ENCODE data around the gene RASGRP4.
"Not testable (repeated sequence)": the region's sequence is repeated elsewhere in the genome, so short reads cannot be mapped to it uniquely, and the experiment has no call there.

RASGRP4 gene

DNA sequence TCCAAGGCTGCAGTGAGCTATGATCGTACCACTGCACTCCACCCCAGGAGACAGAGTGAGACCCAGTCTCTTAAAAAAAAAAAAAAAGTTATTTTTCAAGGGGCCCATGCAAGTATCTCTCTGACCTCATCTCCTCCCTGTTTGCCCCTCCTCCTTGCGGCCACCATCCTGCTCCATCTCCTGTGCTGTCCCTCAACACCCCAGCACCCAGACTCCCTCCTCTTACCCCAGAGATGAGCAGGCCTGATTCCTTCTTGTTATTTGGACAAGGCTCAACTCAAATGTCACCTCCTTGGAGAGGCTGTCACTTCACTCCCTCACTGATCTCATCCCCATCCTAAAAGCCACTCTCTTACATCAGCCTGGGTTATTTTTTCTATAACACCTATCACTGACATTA is 11.9 kb upstream of the RASGRP4 start:
- DNase-seq (ENCODE audit: insufficient read length, low spot score) (no peak), FAIRE-seq (no peak)
- TF ChIP-seq, protein P1, sequence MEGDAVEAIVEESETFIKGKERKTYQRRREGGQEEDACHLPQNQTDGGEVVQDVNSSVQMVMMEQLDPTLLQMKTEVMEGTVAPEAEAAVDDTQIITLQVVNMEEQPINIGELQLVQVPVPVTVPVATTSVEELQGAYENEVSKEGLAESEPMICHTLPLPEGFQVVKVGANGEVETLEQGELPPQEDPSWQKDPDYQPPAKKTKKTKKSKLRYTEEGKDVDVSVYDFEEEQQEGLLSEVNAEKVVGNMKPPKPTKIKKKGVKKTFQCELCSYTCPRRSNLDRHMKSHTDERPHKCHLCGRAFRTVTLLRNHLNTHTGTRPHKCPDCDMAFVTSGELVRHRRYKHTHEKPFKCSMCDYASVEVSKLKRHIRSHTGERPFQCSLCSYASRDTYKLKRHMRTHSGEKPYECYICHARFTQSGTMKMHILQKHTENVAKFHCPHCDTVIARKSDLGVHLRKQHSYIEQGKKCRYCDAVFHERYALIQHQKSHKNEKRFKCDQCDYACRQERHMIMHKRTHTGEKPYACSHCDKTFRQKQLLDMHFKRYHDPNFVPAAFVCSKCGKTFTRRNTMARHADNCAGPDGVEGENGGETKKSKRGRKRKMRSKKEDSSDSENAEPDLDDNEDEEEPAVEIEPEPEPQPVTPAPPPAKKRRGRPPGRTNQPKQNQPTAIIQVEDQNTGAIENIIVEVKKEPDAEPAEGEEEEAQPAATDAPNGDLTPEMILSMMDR (IDR thresholded peaks at IDR 0.05; ENCODE audit: insufficient read depth, missing control alignments): no peak

DNA sequence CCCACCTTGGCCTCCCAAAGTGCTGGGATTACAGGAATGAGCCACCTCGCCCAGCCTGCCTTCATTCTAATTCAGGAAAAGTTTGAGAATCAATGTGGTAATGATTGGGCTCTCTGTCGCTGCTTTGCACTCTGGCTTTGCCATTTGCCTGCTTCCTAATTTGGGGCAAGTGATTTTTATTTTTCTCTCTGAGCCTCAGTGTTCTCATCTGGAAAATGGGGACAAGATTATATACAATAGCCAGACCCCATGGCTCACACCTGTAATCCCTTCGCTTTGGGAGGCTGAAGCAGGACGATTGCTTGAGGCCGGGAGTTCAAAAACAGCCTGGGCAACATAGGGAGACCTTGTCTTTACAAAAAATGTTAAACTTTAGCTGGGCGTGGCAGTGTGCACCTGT is 11.3 kb upstream of the RASGRP4 start:
- DNase-seq (ENCODE audit: insufficient read length, low spot score) (no peak), FAIRE-seq (no peak)
- TF ChIP-seq, protein P1 (IDR thresholded peaks at IDR 0.05; ENCODE audit: insufficient read depth, missing control alignments): no peak

GRCh38 chr19:38434549-38435051 is 8.6 kb upstream of the RASGRP4 start:
- FAIRE-seq: no peak
- TF ChIP-seq, protein P1 (IDR thresholded peaks at IDR 0.05; ENCODE audit: insufficient read depth, missing control alignments): no peak
- DNase-seq (ENCODE audit: insufficient read length, low spot score): no peak

DNA sequence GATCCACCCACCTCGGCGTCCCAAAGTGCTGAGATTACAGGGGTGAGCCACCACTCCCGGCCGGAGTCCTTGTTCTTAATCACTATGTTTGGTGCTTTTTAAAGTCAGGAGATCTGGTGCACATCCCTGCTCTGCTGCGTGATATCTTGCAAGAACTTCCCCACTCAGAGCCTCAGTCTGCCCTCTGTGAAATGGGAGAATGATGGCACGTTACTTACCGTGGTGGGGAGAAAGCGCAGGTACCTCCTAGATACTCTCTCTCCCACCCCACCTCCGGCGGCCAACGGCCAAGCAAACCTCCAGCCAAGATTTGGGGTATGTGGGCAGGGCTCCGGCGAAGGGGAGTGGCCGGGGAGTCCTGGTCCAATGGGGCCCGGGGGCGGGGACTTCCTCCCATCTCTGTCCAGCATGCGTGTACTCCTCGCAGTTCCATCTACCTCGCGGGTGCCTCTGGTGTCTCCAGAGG is 7.3 kb upstream of the RASGRP4 start, which contains the start of gene RYR1:
RYR1 (plus strand) TSS at position 424 of the 466 bp plus-strand sequence. CDS start 139 bp downstream, outside the sequence.
- TF ChIP-seq, protein P1 (IDR thresholded peaks at IDR 0.05; ENCODE audit: insufficient read depth, missing control alignments): no peak
- FAIRE-seq: no peak
- no peak for DNase-seq (ENCODE audit: insufficient read length, low spot score)

DNA sequence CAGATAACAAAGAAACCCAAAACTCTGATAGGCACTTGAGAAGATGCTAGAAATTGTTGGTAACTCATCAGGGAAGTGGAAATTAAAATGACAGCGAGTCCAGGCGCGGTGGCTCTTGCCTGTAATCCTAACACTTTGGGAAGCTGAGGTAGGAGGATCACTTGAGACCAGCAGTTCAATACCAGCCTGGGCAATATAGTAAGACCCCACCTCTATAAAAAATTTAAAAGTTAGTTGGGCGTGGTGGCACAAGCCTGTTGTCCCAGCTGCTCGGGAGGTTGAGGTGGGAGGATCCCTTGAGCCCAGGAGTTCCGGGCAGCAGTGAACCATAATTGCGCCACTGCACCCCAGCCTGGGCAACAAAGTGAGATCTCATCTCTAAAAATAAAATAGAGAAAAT is 4.9 kb upstream of the RASGRP4 start:
- DNase-seq (ENCODE audit: insufficient read length, low spot score): no peak
- TF ChIP-seq, protein P1 (IDR thresholded peaks at IDR 0.05; ENCODE audit: insufficient read depth, missing control alignments): no peak
- no peak for FAIRE-seq

GRCh38 chr19:38429811-38430156 is 3.8 kb upstream of the RASGRP4 start:
- TF ChIP-seq, protein P1 (IDR thresholded peaks at IDR 0.05; ENCODE audit: insufficient read depth, missing control alignments): no peak
- FAIRE-seq: no peak

DNA sequence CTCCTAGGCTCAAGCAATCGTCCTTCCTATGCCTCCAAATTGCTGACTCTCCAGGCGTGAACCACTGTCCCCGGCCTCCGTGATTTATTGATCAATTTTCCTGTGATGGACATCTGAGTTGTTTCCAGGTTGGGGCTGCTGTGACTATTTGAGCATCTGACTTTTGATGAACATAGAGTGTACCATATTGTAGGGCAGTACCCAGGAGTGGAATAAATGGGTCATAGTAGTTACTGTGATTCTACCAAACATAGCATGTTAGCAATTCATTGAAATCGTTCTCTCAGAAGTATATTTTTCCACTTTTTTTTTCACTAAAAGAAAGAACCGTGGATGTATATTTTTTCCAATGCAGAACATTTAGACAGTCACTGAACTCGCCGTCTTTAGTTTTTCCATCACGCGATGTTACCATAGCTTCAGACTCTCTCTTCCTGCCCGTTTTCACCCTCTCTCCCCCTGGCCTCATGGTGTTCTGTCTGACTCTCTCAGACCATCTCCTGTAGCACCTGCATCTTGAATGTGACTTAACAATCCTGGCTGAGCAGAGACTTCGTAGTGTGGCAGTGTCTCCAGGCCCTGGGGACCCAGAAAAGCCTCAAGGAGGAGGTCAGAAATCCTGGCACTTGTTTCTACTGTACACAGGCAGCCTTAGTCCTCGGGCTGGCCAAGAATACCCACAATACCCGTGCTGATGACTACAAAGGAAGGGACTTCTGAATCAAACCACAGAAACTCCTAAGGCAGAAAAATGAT is 3.2 kb upstream of the RASGRP4 start:
- FAIRE-seq: no peak
- TF ChIP-seq, protein P1 (IDR thresholded peaks at IDR 0.05; ENCODE audit: insufficient read depth, missing control alignments): no peak
- DNase-seq (ENCODE audit: insufficient read length, low spot score): no peak

More at GRCh38 chr19:38429811-38430156, 3.8 kb upstream of the RASGRP4 start:
- no peak for DNase-seq (ENCODE audit: insufficient read length, low spot score)

DNA sequence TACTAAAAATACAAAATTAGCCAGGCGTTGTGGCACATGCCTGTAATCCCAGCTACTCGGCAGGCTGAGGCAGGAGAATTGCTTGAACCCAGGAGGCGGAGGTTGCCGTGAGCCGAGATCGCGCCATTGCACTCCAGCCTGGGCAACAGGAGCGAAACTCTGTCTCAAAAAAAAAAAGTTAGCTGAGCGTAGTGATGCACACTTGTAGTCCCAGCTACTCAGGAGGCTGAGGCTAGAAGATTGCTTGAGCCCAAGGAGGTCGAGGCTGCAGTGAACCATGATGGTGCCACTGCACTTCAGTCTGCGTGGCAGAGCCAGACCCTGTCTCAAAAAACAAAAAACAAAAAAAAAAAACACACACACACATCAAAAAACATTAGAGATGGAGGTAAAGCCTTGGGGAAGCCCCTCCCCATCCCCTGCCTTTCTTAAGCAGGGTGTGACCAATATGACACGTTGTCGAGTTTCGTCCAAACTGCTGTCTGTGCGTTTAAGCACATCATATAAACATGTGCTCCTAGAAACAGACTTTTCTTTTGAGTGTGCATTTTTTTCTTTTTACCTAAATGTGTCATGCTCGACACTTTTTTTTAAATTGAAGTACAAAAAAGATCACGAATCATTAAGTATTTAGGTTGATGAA is 1.1 kb upstream of the RASGRP4 start:
- FAIRE-seq; DNase-seq (ENCODE audit: insufficient read length, low spot score): not testable (repeated sequence)
